Upper lobe of right lung (tissue), 1 donor: ENCODE results near the gene ROPN1B. TPM values are rescaled to one million over a fixed set of nuclear protein-coding genes. Genes with fewer than 3 reads are reported as not detected.
"Not testable (repeated sequence)": the region's sequence is repeated elsewhere in the genome, so short reads cannot be mapped to it uniquely, and the experiment has no call there.

Source experiments
- ATAC-seq: fragments of 200-7000 bp; cut with Tn5 transposase; one replicate; pipeline ENCODE4 v1.9.1; 2020; ENCODE audit warnings: mild to moderate bottlenecking, moderate library complexity
- DNase-seq: peaks from one replicate; pipeline ENCODE4 v3.0.0-alpha.2; 2020
- H3K27ac ChIP-seq: fragments of 200-600 bp; one replicate; pipeline ENCODE4 v1.8.0; 2022
- H3K27me3 ChIP-seq: fragments of 200-600 bp; one replicate; pipeline ENCODE4 v1.8.0; 2022; ENCODE audit warnings: mild to moderate bottlenecking
- H3K36me3 ChIP-seq: fragments of 200-600 bp; one replicate; pipeline ENCODE4 v1.8.0; 2022
- H3K4me1 ChIP-seq: fragments of 200-600 bp; one replicate; pipeline ENCODE4 v1.8.0; 2022
- H3K4me3 ChIP-seq: fragments of 200-600 bp; one replicate; pipeline ENCODE4 v1.8.0; 2022; ENCODE audit warnings: mild to moderate bottlenecking
- H3K9me3 ChIP-seq: fragments of 200-600 bp; one replicate; pipeline ENCODE4 v1.8.0; 2022
- CTCF ChIP-seq: fragments of 200-600 bp; IDR thresholded peaks from one replicate; pipeline ENCODE4 v1.8.0; 2022; ENCODE audit warnings: antibody characterized with exemption
- intact Hi-C: fragments of 100-400 bp; cut with DNase I; formaldehyde crosslinking; loops from one replicate; pipeline ENCODE4 v1.11.0; 2022
- total RNA-seq: library from RNA; stranded (reverse); fragmentation: NEBNext Ultra II Directional; extraction: Animal tissue kit (Norgen Biotek cat#: 25700); gene quantifications from one replicate; pipeline ENCODE4 v1.2.1, GENCODE V29; 2021
- donor health status: DM: no; HTN: yes; CAD: no; lungs with severe emphysema.

The ROPN1B gene
- total RNA-seq, 1 donor from 2014 or later: not detected

GRCh38 chr3:125961289-125961589 is 7.7 kb upstream of the ROPN1B start:
- ATAC-seq (no peak), DNase-seq (peak; percentile 51)
- no peak overlapping the region for H3K27ac ChIP-seq
- TF ChIP-seq CTCF: no peak
- H3K4me3 ChIP-seq: no peak overlapping the region
- H3K4me1 ChIP-seq: no peaks in the 10 kb centered on the region
- no peaks in the 10 kb centered on the region for H3K9me3 ChIP-seq
- intact Hi-C loops: no loop called here
- H3K36me3 ChIP-seq: no peaks in the 10 kb centered on the region
- peaks cover 39% of the 10 kb centered on the region for H3K27me3 ChIP-seq

GRCh38 chr3:125963834-125964233 is 5.1 kb upstream of the ROPN1B start:
- ATAC-seq, H3K4me3 ChIP-seq, intact Hi-C loops, H3K36me3 ChIP-seq, H3K9me3 ChIP-seq, H3K4me1 ChIP-seq, H3K27ac ChIP-seq, DNase-seq: not testable (repeated sequence)
- peaks cover 25% of the 10 kb centered on the region for H3K27me3 ChIP-seq

- Histone ChIP-seq H3K27me3 (peaks cover 16% of the 10 kb centered on the region), H3K27ac (no peak overlapping the region), H3K4me1 (no peaks in the 10 kb centered on the region), H3K9me3 (no peaks in the 10 kb centered on the region), H3K36me3 (no peaks in the 10 kb centered on the region), H3K4me3 (no peak overlapping the region)
- intact Hi-C loops: no loop called here
- no peak for DNase-seq
- no peak for TF ChIP-seq CTCF
- ATAC-seq: no peak
These were observed 3.5 kb upstream of the ROPN1B start for GRCh38 chr3:125965505-125965904.

- Histone ChIP-seq H3K36me3 (no peaks in the 10 kb centered on the region), H3K4me1 (peaks cover 4% of the 10 kb centered on the region), H3K9me3 (no peaks in the 10 kb centered on the region), H3K27ac (no peak overlapping the region), H3K27me3 (peaks cover 26% of the 10 kb centered on the region), H3K4me3 (no peak overlapping the region)
- ATAC-seq (no peak), DNase-seq (no peak)
- intact Hi-C loops: no loop called here
- TF ChIP-seq CTCF: no peak
These were observed 1.8 kb upstream of the ROPN1B start for GRCh38 chr3:125967156-125967555.

GRCh38 chr3:125968121-125968520 is 857 bp upstream of the ROPN1B start:
- ATAC-seq, intact Hi-C loops, DNase-seq, H3K36me3 ChIP-seq, H3K27ac ChIP-seq, H3K4me1 ChIP-seq, H3K4me3 ChIP-seq, H3K9me3 ChIP-seq: not testable (repeated sequence)
- peaks cover 26% of the 10 kb centered on the region for H3K27me3 ChIP-seq

GRCh38 chr3:125971997-125972944 is 3.3 kb downstream of the ROPN1B start:
- H3K9me3 ChIP-seq, H3K36me3 ChIP-seq, intact Hi-C loops, H3K27ac ChIP-seq, H3K4me1 ChIP-seq: not testable (repeated sequence)
- peak; percentile 79 for TF ChIP-seq CTCF
- ATAC-seq (peak; percentile 93), DNase-seq (peak; percentile 56)
- Histone ChIP-seq H3K27me3 (peaks cover 26% of the 10 kb centered on the region), H3K4me3 (peak overlapping the region; percentile 29)

GRCh38 chr3:125975245-125976002 is 6.4 kb downstream of the ROPN1B start:
- H3K9me3 ChIP-seq, H3K27ac ChIP-seq, intact Hi-C loops, H3K4me1 ChIP-seq, H3K4me3 ChIP-seq, ATAC-seq, H3K36me3 ChIP-seq, DNase-seq: not testable (repeated sequence)
- peaks cover 14% of the 10 kb centered on the region for H3K27me3 ChIP-seq

- H3K36me3 ChIP-seq, H3K27ac ChIP-seq, ATAC-seq, DNase-seq, intact Hi-C loops, H3K27me3 ChIP-seq, H3K4me3 ChIP-seq, H3K4me1 ChIP-seq, H3K9me3 ChIP-seq: not testable (repeated sequence)
These were observed 7.0 kb downstream of the ROPN1B start for GRCh38 chr3:125976003-125976390.

- H3K9me3 ChIP-seq, ATAC-seq, DNase-seq, H3K36me3 ChIP-seq, H3K27me3 ChIP-seq, intact Hi-C loops, H3K4me1 ChIP-seq, H3K27ac ChIP-seq, H3K4me3 ChIP-seq: not testable (repeated sequence)
These were observed 8.1 kb downstream of the ROPN1B start for GRCh38 chr3:125977104-125977503.

DNA sequence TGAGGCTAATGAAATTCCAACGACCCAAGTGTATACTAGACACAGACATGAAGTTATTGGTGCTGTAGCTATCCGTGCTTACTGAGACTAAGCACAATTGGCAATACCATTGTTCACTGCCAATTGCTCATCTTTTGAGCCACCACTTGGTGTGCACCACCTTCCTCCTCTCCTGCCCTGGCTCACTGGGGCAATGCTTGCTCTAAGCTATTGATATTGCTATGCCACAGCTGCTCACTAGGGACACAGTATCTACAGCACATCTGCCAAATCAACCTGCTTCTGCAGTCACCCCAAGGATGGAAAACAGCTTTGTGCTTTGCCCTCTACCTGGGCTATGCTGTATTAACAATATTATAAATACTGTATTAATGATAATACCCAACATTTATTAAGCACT is 16.0 kb downstream of the ROPN1B start:
- H3K27me3 ChIP-seq, intact Hi-C loops, H3K4me3 ChIP-seq, H3K27ac ChIP-seq, H3K36me3 ChIP-seq, H3K4me1 ChIP-seq, H3K9me3 ChIP-seq, DNase-seq, ATAC-seq: not testable (repeated sequence)
